Measurements from ENCODE around the gene UFSP1.

The UFSP1 gene

DNA sequence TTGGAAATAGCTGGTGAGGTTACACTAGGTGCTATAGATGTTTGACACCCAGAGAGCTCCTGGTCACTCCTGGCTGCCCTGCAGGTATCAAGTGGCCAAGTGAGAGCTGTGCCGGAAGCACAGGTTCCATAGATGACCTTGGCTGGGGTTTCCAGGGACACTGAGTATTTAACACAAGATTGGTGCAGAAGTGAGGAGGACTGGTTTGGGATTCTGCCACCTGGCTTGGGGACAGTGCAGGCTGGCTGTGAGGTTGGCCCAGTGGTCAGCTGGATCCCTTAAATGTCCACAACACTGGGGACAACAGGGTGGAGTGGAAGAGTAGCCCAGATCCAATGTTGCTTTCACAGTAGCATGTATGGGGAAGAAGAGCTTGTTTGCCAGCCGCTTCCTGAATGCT, 11.5 kb upstream of the UFSP1 start:
- TF ChIP-seq, protein P1, sequence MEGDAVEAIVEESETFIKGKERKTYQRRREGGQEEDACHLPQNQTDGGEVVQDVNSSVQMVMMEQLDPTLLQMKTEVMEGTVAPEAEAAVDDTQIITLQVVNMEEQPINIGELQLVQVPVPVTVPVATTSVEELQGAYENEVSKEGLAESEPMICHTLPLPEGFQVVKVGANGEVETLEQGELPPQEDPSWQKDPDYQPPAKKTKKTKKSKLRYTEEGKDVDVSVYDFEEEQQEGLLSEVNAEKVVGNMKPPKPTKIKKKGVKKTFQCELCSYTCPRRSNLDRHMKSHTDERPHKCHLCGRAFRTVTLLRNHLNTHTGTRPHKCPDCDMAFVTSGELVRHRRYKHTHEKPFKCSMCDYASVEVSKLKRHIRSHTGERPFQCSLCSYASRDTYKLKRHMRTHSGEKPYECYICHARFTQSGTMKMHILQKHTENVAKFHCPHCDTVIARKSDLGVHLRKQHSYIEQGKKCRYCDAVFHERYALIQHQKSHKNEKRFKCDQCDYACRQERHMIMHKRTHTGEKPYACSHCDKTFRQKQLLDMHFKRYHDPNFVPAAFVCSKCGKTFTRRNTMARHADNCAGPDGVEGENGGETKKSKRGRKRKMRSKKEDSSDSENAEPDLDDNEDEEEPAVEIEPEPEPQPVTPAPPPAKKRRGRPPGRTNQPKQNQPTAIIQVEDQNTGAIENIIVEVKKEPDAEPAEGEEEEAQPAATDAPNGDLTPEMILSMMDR (IDR thresholded peaks at IDR 0.05; ENCODE audit: control extremely low read depth, extremely low read depth, low read depth, missing control alignments): no peak
- no peak for DNase-seq (ENCODE audit: extremely low spot score)
- ChIA-PET POLR2A (interaction anchor here (0.7 kb wide), 1 partner anchor 145 kb away, joined by 4 read pairs; no protein-coding TSS in a partner anchor), CTCF (interaction anchor here (1.1 to 3.7 kb wide), 3 partner anchors 57 to 292 kb away, joined by 3 to 11 read pairs (median 5); no protein-coding TSS in a partner anchor)

DNA sequence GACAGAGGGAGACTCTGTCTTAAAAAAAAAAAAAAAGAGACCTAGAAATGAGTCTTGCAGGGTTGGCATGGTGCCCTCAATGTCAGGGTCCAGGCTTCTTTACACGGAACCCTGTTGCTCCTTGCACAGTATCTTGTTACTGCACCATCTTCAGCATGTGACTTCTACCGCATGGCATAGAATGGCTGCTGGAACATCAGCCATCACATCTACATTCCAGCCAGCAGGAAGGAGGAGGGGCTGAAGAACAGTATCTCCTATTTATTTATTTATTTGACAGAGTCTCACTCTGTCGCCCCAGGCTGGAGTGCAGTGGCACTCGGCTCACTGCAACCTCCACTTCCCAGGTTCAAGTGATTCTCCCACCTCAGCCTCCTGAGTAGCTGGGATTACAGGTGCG, 9.9 kb upstream of the UFSP1 start:
- ChIA-PET CTCF (interaction anchor here (1.1 to 2.7 kb wide), 4 partner anchors 178 to 383 kb away, joined by 3 to 10 read pairs (median 6); no protein-coding TSS in a partner anchor), POLR2A (no interaction called here)
- no peak for DNase-seq (ENCODE audit: extremely low spot score)
- TF ChIP-seq, protein P1 (IDR thresholded peaks at IDR 0.05; ENCODE audit: control extremely low read depth, extremely low read depth, low read depth, missing control alignments): no peak

DNA sequence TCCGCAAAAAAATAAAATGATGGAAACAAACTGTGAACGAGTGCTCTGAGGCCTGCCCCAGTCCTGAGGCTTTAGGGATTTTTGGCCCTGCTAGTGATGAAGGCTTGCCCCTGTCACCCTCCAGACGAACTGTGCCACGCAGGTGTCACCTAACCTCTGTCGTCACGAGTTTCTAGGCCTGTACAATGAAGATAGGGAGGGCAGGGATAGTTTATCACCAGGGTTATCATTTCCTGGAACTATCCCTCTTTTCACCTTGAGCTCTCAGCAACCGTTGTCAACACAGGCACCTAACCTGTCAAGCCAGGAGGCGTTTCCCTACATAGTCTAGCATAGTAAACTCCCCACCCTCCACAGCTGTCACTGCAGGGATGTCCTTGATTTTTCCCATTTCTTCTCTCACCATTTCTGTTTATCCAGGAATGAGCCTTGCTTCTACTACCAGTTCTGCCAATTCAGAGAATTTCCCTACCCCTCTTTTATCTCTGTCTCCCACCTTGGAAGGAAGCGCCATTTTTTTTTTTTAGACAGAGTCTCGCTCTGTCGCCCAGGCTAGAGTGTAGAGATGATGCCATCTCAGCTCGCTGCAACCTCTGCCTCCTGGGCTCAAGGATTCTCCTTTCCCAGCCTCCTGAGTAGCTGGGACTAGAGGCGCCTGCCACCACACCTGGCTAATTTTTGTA, 8.4 kb upstream of the UFSP1 start:
- ChIA-PET POLR2A (no interaction called here), CTCF (interaction anchor here (0.6 to 2.7 kb wide), 9 partner anchors 13 to 295 kb away, joined by 3 to 14 read pairs (median 3); no protein-coding TSS in a partner anchor)
- DNase-seq (ENCODE audit: extremely low spot score): no peak
- TF ChIP-seq, protein P1 (IDR thresholded peaks at IDR 0.05; ENCODE audit: control extremely low read depth, extremely low read depth, low read depth, missing control alignments): no peak

DNA sequence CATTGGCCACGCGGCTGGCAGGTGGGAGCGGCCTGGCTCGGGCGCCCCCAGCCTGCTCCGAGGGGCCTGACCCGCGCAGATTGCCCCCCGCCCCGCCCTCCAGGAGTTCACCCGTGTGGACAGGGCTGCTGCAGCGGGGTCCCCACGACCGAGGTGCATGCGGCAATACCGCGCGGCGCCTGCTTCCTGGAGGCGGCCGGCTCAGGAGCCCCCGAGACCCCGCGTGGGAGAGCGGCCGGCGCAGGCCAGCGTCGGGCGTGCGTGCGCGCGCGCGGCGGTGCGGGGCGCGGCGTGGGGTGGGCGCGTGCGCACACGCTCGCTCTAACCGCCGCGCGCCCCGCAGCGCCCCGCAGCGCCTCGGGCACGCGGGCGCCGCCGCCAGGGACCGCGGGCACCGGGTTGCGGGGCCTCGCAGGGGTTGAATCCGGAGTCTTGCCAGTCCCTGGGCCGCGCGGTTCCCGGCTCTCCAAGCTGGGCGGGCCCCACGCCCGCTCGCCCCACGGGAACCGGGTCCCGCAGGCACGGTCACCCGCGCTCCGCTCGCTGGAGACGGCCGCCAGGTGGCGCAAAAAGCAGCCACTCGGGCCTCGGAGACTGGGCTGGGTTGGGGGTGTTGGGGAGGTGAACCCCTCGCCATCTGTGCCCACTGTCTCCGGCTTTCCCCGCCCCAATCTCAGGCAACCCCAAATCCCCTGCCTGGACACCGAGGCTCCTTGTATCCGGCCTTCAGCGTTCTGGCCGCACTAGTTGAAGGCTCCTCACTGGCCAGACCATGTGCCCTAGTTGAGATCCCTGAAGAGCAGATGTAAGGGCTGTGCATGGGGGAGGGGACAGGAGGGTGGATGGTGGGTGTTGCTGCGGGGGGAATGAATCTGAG, 7.5 kb upstream of the UFSP1 start:
- ChIA-PET POLR2A (interaction anchor here (0.5 kb wide), 1 partner anchor 836 kb away, joined by 6 read pairs; no protein-coding TSS in a partner anchor), CTCF (interaction anchor here (2.3 kb wide), 1 partner anchor 296 kb away, joined by 6 read pairs; no protein-coding TSS in a partner anchor)
- TF ChIP-seq, protein P1 (IDR thresholded peaks at IDR 0.05; ENCODE audit: control extremely low read depth, extremely low read depth, low read depth, missing control alignments): peak; percentile 79
- DNase-seq (ENCODE audit: extremely low spot score): peak; percentile 74

DNA sequence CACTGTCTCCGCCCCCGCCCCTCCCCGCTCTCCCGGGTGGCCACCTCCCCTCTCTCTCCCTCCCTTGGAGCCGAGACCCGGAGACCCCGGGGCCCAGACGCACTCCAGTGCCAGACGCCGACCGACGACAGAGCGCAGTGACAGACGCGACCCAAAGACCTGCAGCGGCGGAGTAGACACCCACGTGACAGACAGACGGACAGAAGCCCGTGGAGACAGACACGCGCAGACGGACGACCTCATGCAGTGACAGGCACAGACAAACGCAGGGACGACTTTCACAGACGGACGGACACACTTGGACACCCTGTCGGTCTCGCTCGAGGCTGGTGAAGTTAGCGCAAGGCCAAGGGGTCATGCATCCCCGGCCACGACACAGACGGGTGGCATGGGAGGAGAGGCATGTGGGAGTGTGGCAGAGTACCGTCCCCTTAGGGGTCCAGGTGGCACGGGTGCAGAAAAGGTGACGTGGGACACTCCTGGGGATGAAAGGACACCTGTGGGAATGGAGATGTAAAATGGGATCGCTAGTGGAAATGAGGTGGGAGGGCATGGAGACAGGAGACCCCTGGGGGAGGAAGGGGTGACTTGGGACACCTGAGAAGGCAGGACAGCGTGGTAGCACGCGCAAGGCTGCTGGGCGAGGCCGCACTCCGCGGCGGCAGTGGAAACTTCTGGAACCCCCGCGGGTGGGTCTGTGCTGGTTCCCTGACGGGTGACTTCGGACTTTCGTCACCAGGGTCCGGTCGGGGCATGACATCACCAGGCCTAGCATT, 6.6 kb upstream of the UFSP1 start:
- TF ChIP-seq, protein P1 (IDR thresholded peaks at IDR 0.05; ENCODE audit: control extremely low read depth, extremely low read depth, low read depth, missing control alignments): no peak
- CTCF ChIA-PET: interaction anchor here (0.9 to 3.5 kb wide), 6 partner anchors 9 to 296 kb away, joined by 3 to 16 read pairs (median 5); partner anchors contain the start of gene TRIM56
- POLR2A ChIA-PET: no interaction called here
- no peak for DNase-seq (ENCODE audit: extremely low spot score)

DNA sequence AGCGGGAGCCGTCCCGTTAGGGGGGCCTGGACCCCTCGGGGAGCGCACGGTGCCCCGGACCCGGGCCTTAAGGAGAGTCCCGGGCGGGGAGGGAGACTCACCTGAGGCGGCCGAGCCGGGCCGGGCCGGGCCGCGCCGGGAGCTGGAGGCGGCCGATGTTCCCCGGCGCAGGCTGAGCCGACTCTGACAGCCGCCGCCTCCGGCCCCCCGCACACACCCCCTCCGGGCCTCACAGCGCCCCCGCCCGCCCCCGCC, 6.1 kb upstream of the UFSP1 start, which contains the start of gene ACHE:
Gene ACHE (minus strand): TSS at position 188 of the 255 bp plus-strand sequence. CDS start 1,656 bp downstream, outside the sequence.
- CTCF ChIA-PET: interaction anchor here (0.9 to 3.5 kb wide), 7 partner anchors 10 to 297 kb away, joined by 3 to 16 read pairs (median 6); partner anchors contain the start of gene TRIM56
- DNase-seq (ENCODE audit: extremely low spot score): no peak
- POLR2A ChIA-PET: no interaction called here
- TF ChIP-seq, protein P1 (IDR thresholded peaks at IDR 0.05; ENCODE audit: control extremely low read depth, extremely low read depth, low read depth, missing control alignments): no peak
